OCI-LY3 (cell line): ENCODE data around the gene MTUS2.

ENCODE experiments used
- H2AFZ ChIP-seq: fragments of 200-600, 300-600 bp; shearing (Covaris generic); 2 replicates; pipeline ENCODE4 v1.6.0; 2014; ENCODE audit warnings: antibody characterized with exemption, low read depth, low read length
- H3K27ac ChIP-seq: fragments of 200-600, 300-600 bp; sonication (generic); 2 replicates; pipeline ENCODE4 v1.5.1; 2014; ENCODE audit warnings: mild to moderate bottlenecking, low read length, moderate library complexity, mixed read lengths
- H3K27me3 ChIP-seq: fragments of 200-600, 300-600 bp; sonication (generic); 2 replicates; pipeline ENCODE4 v1.6.1; 2014; ENCODE audit warnings: low read depth, low read length, mixed read lengths
- H3K36me3 ChIP-seq: fragments of 200-600, 300-600 bp; sonication (generic); replicated peaks from 2 replicates; pipeline ENCODE3; 2014; ENCODE audit warnings: low read depth, low read length, mixed read lengths
- H3K4me1 ChIP-seq: fragments of 300-600, 200-600 bp; sonication (generic); 2 replicates; pipeline ENCODE4 v1.6.1; 2014; ENCODE audit warnings: low read length, mixed read lengths
- H3K4me2 ChIP-seq: fragments of 200-600, 300-600 bp; sonication (generic); 2 replicates; pipeline ENCODE4 v1.6.1; 2014; ENCODE audit warnings: low read length, mixed read lengths
- H3K4me3 ChIP-seq: fragments of 300-600, 200-600 bp; sonication (generic); 2 replicates; pipeline ENCODE4 v1.5.1; 2014; ENCODE audit warnings: antibody characterized with exemption, mild to moderate bottlenecking, low read length, moderate library complexity
- H3K79me2 ChIP-seq: fragments of 300-600, 200-600 bp; shearing (Covaris generic); 2 replicates; pipeline ENCODE4 v1.6.1; 2014; ENCODE audit warnings: mild to moderate bottlenecking, low read length, mixed read lengths
- H3K9ac ChIP-seq: fragments of 300-600, 200-600 bp; shearing (Covaris generic); 2 replicates; pipeline ENCODE4 v1.6.0; 2014; ENCODE audit warnings: mild to moderate bottlenecking, low read length, moderate library complexity
- H3K9me3 ChIP-seq: fragments of 200-600, 300-600 bp; shearing (Covaris generic); 2 replicates; pipeline ENCODE4 v1.6.1; 2014; ENCODE audit warnings: low read length, mixed read lengths; ENCODE audit not compliant: insufficient read depth
- H4K20me1 ChIP-seq: fragments of 200-600, 300-600 bp; sonication (generic); 2 replicates; pipeline ENCODE4 v1.6.1; 2016; ENCODE audit warnings: low read length, mixed read lengths; ENCODE audit not compliant: insufficient read depth
- CTCF ChIP-seq: fragments of 200-600, 300-600 bp; sonication (generic); IDR thresholded peaks from 2 replicates; pipeline ENCODE4 v1.5.1; 2014; ENCODE audit warnings: antibody characterized with exemption, low read length, low read depth
- EZH2phosphoT487 ChIP-seq: fragments of 200-600 bp; shearing (Covaris generic); IDR thresholded peaks from 2 replicates; pipeline ENCODE4 v1.6.1; 2018; ENCODE audit warnings: antibody characterized with exemption, mixed run types, low read depth

MTUS2 gene

GRCh38 chr13:29292045-29292444, 471.9 kb downstream of the MTUS2 start:
- Histone ChIP-seq H4K20me1 (no peaks in the 10 kb centered on the region), H3K9me3 (0 out of 2 replicates have a peak, but pooled peaks cover 3% of the 10 kb centered on the region), H3K4me1 (no peaks in the 10 kb centered on the region), H2AFZ (no peak overlapping the region), H3K4me2 (no peak overlapping the region), H3K27me3 (no peaks in the 10 kb centered on the region), H3K9ac (no peak overlapping the region), H3K4me3 (no peak overlapping the region), H3K79me2 (no peaks in the 10 kb centered on the region), H3K27ac (no peak overlapping the region), H3K36me3 (no peaks in the 10 kb centered on the region)
- TF ChIP-seq CTCF = no peak
- TF ChIP-seq EZH2phosphoT487 = no peak

- Histone ChIP-seq H3K9ac (no peak overlapping the region), H2AFZ (no peak overlapping the region), H3K27ac (no peak overlapping the region), H3K4me3 (no peak overlapping the region), H4K20me1 (no peaks in the 10 kb centered on the region), H3K27me3 (no peaks in the 10 kb centered on the region), H3K4me1 (no peaks in the 10 kb centered on the region), H3K36me3 (no peaks in the 10 kb centered on the region), H3K79me2 (no peaks in the 10 kb centered on the region), H3K9me3 (0 out of 2 replicates have a peak, but pooled peaks cover 3% of the 10 kb centered on the region), H3K4me2 (no peak overlapping the region)
- TF ChIP-seq CTCF (no peak), EZH2phosphoT487 (no peak)
Observed at GRCh38 chr13:29294821-29295220, 474.7 kb downstream of the MTUS2 start.

GRCh38 chr13:29301027-29301426, 480.9 kb downstream of the MTUS2 start:
- Histone ChIP-seq H3K9ac (no peak overlapping the region), H3K27ac (no peak overlapping the region), H3K4me1 (peaks cover 4% of the 10 kb centered on the region; the same call in 1 of the 2 replicates), H3K27me3 (no peaks in the 10 kb centered on the region), H2AFZ (no peak overlapping the region), H3K4me2 (no peak overlapping the region), H3K9me3 (peaks cover 14% of the 10 kb centered on the region), H4K20me1 (no peaks in the 10 kb centered on the region), H3K4me3 (no peak overlapping the region), H3K36me3 (no peaks in the 10 kb centered on the region), H3K79me2 (no peaks in the 10 kb centered on the region)
- TF ChIP-seq EZH2phosphoT487 (no peak), CTCF (no peak)

GRCh38 chr13:29304148-29304547, 484.0 kb downstream of the MTUS2 start:
- Histone ChIP-seq H3K9ac (no peak overlapping the region), H3K4me1 (peaks cover 4% of the 10 kb centered on the region; the same call in 1 of the 2 replicates), H4K20me1 (no peaks in the 10 kb centered on the region), H3K36me3 (no peaks in the 10 kb centered on the region), H3K4me3 (no peak overlapping the region), H3K9me3 (peaks cover 12% of the 10 kb centered on the region), H3K79me2 (no peaks in the 10 kb centered on the region), H3K4me2 (no peak overlapping the region), H3K27me3 (no peaks in the 10 kb centered on the region), H2AFZ (no peak overlapping the region), H3K27ac (no peak overlapping the region)
- no peak for TF ChIP-seq CTCF
- no peak for TF ChIP-seq EZH2phosphoT487
